Activated CD4-positive, CD25-positive, alpha-beta regulatory T cell (primary cell): ENCODE data around the gene SCTR.

Experiments used
- DNase-seq, 4 experiments: peaks; one replicate each; lab custom pipeline; 2025; lab: John Stamatoyannopoulos, UW

SCTR gene

GRCh38 chr2:119442850-119443249 lies 81.4 kb downstream of the SCTR start:
- no peak for DNase-seq

- DNase-seq: no peak
These were observed 82.1 kb downstream of the SCTR start for GRCh38 chr2:119442226-119442619.

- DNase-seq: no peak
These were observed 82.7 kb downstream of the SCTR start for GRCh38 chr2:119441376-119442225.

GRCh38 chr2:119440873-119441272 lies 83.4 kb downstream of the SCTR start:
- no peak for DNase-seq

- no peak for DNase-seq
These were observed 83.8 kb downstream of the SCTR start for GRCh38 chr2:119440501-119440870.

GRCh38 chr2:119439574-119440500 lies 84.4 kb downstream of the SCTR start:
- no peak for DNase-seq

GRCh38 chr2:119438726-119439284 lies 85.5 kb downstream of the SCTR start:
- no peak for DNase-seq

- DNase-seq: no peak
These were observed 86.1 kb downstream of the SCTR start for GRCh38 chr2:119438128-119438656.

GRCh38 chr2:119436993-119437772 lies 87.1 kb downstream of the SCTR start:
- DNase-seq: no peak

- no peak for DNase-seq
These were observed 88.4 kb downstream of the SCTR start for GRCh38 chr2:119435953-119436297.

- no peak for DNase-seq
These were observed 89.0 kb downstream of the SCTR start for GRCh38 chr2:119435081-119435952.

GRCh38 chr2:119434664-119435063 lies 89.6 kb downstream of the SCTR start:
- DNase-seq: no peak

GRCh38 chr2:119433636-119434327 lies 90.5 kb downstream of the SCTR start:
- DNase-seq: no peak

GRCh38 chr2:119432851-119433522 lies 91.3 kb downstream of the SCTR start:
- no peak for DNase-seq

- no peak for DNase-seq
These were observed 92.1 kb downstream of the SCTR start for GRCh38 chr2:119431976-119432850.

- no peak for DNase-seq
These were observed 92.9 kb downstream of the SCTR start, which contains the start of gene TMEM37 for GRCh38 chr2:119431155-119431975. Gene TMEM37, plus strand, starts transcription at chr2:119431854. Its CDS starts 50 bp downstream, at chr2:119431904.

- DNase-seq: no peak
These were observed 94.2 kb downstream of the SCTR start for GRCh38 chr2:119430023-119430498.
